ENCODE data around the gene CUEDC1. TPM values are rescaled to one million over a fixed set of nuclear protein-coding genes. Genes with fewer than 3 reads are reported as not detected.
A peak's percentile ranks its signal among the peaks of the same experiment; 100 is the strongest.

Gene CUEDC1
- total and polyA plus RNA-seq, 9 donors = 6.7 to 30.2 (median 21.5) TPM

DNA sequence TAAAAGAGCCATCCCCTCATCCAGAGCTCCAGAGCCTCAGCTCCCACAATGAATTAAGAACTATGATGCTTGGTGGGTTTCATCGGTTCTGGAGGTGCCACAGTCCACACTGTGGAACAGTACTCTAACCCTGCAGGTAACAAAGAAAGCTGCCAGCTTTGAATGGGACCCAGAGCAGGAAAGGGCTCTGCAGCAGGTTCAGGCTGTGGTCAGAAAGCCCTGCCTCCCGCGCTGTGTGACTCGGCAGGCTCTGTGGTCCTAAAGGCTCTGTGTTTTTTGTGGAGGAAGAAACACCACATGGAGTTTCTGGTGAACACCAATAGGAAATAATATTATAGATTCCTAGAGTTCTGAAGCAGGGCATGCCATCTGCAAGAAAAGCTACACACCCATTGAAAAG, 137.9 kb downstream of the CUEDC1 start:
- WGBS, 3 donors = 91 to 94% (median 94%) methylated on average over 4 of the region's 4 CpGs
- Histone ChIP-seq H3K27ac (no peak overlapping the region), H3K36me3 (no peaks in the 10 kb centered on the region), H3K9me3 (no peaks in the 10 kb centered on the region), H3K27me3 (no peaks in the 10 kb centered on the region), H3K4me1 (ENCODE audit: insufficient read depth) (no peaks in the 10 kb centered on the region), H3K4me3 (no peak overlapping the region)
- TF ChIP-seq EP300 (IDR thresholded peaks at IDR 0.05) = no peak
- no peak for TF ChIP-seq POLR2A (IDR thresholded peaks at IDR 0.05)
- TF ChIP-seq, protein P1, sequence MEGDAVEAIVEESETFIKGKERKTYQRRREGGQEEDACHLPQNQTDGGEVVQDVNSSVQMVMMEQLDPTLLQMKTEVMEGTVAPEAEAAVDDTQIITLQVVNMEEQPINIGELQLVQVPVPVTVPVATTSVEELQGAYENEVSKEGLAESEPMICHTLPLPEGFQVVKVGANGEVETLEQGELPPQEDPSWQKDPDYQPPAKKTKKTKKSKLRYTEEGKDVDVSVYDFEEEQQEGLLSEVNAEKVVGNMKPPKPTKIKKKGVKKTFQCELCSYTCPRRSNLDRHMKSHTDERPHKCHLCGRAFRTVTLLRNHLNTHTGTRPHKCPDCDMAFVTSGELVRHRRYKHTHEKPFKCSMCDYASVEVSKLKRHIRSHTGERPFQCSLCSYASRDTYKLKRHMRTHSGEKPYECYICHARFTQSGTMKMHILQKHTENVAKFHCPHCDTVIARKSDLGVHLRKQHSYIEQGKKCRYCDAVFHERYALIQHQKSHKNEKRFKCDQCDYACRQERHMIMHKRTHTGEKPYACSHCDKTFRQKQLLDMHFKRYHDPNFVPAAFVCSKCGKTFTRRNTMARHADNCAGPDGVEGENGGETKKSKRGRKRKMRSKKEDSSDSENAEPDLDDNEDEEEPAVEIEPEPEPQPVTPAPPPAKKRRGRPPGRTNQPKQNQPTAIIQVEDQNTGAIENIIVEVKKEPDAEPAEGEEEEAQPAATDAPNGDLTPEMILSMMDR (IDR thresholded peaks at IDR 0.05) = no peak
- no peak for DNase-seq
- intact Hi-C loops (cut with DNase I) = no loop called here

DNA sequence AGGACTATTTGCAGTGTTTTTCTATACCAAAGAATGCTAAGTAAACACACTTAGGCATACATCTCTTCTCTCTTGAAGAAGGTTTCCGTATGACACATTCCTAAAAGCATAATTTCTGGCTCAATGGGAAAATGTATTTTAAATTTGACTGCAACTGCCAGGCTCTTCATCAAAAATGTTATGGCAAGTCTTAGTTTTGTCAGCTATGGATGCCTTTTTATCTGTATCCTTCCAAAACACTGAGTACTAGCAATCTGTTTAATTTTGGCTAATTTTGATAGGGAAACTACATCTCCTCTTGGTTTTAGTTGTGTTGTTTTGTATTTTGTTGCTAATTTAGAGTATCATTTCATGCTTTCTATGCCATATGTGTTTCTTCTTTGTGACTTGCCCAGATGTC, 140.8 kb downstream of the CUEDC1 start:
- 81 to 87% (median 84%) methylated on average over 1 of the region's 1 CpG for WGBS, 3 donors
- H3K4me1 ChIP-seq (ENCODE audit: insufficient read depth) = peaks cover 6% of the 10 kb centered on the region
- TF ChIP-seq POLR2A (IDR thresholded peaks at IDR 0.05) = no peak
- no peak for TF ChIP-seq EP300 (IDR thresholded peaks at IDR 0.05)
- TF ChIP-seq, protein P1 (IDR thresholded peaks at IDR 0.05) = no peak
- no peak overlapping the region for H3K27ac ChIP-seq
- H3K36me3 ChIP-seq = no peaks in the 10 kb centered on the region
- no peak for DNase-seq
- no peaks in the 10 kb centered on the region for H3K27me3 ChIP-seq
- no peak overlapping the region for H3K4me3 ChIP-seq
- intact Hi-C loops (cut with DNase I) = no loop called here
- no peaks in the 10 kb centered on the region for H3K9me3 ChIP-seq

DNA sequence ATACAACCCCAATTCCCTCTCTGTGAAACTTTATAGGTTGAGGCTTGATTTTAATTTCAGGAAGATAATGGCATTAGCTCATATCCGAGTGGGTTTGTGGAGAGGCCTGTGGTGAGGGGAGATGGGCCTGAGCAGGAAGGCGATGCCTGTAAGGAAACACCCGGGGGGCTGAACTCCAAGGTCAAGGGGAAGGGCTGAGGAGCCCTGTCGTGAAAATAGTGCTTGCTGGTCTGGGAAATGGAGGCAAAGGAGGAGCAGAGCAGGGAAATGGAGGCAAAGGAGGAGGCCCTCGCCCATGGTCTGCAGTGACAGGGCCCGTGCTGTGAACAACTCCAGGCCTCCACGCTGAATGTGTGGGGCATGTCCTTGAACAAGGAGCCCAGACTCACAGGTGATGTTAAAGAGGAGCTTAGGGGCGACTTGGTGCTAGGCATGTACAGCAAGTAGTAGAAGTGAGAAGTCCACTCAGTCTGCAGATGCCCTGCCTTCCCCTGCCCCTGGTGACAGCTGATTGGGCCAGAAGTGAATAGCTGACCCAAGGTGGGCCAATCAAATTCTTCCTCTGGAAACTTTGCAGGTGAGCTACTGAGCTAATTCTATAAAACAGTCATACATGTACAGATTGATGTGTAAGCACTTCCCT, 143.5 kb downstream of the CUEDC1 start:
- no peaks in the 10 kb centered on the region for H3K36me3 ChIP-seq
- H3K27ac ChIP-seq = peak overlapping the region in 1 of 2 donors; percentile 74
- no peaks in the 10 kb centered on the region for H3K9me3 ChIP-seq
- peaks cover 6% of the 10 kb centered on the region for H3K4me1 ChIP-seq (ENCODE audit: insufficient read depth)
- DNase-seq = no peak
- H3K27me3 ChIP-seq = no peaks in the 10 kb centered on the region
- no peak overlapping the region for H3K4me3 ChIP-seq
- 59 to 65% (median 62%) methylated on average over 8 of the region's 8 CpGs for WGBS, 3 donors
- TF ChIP-seq POLR2A (IDR thresholded peaks at IDR 0.05) (no peak), EP300 (IDR thresholded peaks at IDR 0.05) (no peak)
- TF ChIP-seq, protein P1 (IDR thresholded peaks at IDR 0.05) = no peak
- intact Hi-C loops (cut with DNase I) = no loop called here

Small RNA genes within 50 kb of the gene (small RNA-seq; reads per million reads assigned to genes)
- not detected for gene AC015813.4

Other genes starting within 250 kb of the CUEDC1 start
- not detected for gene CCDC182, start 210.1 kb downstream of the CUEDC1 start, total RNA-seq
- gene CCDC182, start 210.1 kb downstream of the CUEDC1 start, polyA plus RNA-seq = not detected
- gene MRPS23, start 105.4 kb downstream of the CUEDC1 start, total RNA-seq = 10 to 100 TPM; 12.2 to 37.9 (median 31.2) TPM
- gene MRPS23, start 105.4 kb downstream of the CUEDC1 start, polyA plus RNA-seq = 10 to 100 TPM; 23.4 to 26.2 TPM
- 10 to 100 TPM; 58.6 to 83.5 (median 72.4) TPM for gene VEZF1, start 32.8 kb upstream of the CUEDC1 start, total RNA-seq
- 10 to 100 TPM; 31.6 to 70.2 TPM for gene VEZF1, start 32.8 kb upstream of the CUEDC1 start, polyA plus RNA-seq
- 100 to 1,000 TPM in 6 of 7 donors, 10 to 100 TPM in 1; 89.8 to 184 (median 159) TPM for gene SRSF1, start 51.8 kb upstream of the CUEDC1 start, total RNA-seq
- gene SRSF1, start 51.8 kb upstream of the CUEDC1 start, polyA plus RNA-seq = 100 to 1,000 TPM in 1 of 2 donors, 10 to 100 TPM in 1; 77.8 to 157 TPM
- gene DYNLL2, start 128.0 kb upstream of the CUEDC1 start, total RNA-seq = 10 to 100 TPM; 11.0 to 42.5 (median 34.1) TPM
- gene DYNLL2, start 128.0 kb upstream of the CUEDC1 start, polyA plus RNA-seq = 10 to 100 TPM; 18.4 to 51.1 TPM
- gene OR4D1, start 193.0 kb upstream of the CUEDC1 start, total RNA-seq = not detected
- gene OR4D1, start 193.0 kb upstream of the CUEDC1 start, polyA plus RNA-seq = under 1 TPM in 1 of 2 donors, not detected in 1; 0.03 TPM
- gene OR4D2, start 211.6 kb upstream of the CUEDC1 start, total RNA-seq = not detected
- not detected for gene OR4D2, start 211.6 kb upstream of the CUEDC1 start, polyA plus RNA-seq
- not detected for gene EPX, start 237.3 kb upstream of the CUEDC1 start, total RNA-seq
- gene EPX, start 237.3 kb upstream of the CUEDC1 start, polyA plus RNA-seq = not detected

Data from ovary (tissue), 9 donors.